ENCODE data around the gene FLT1. TPM values are rescaled to one million over a fixed set of nuclear protein-coding genes. Genes with fewer than 3 reads are reported as not detected.

FLT1 gene
- total RNA-seq, 1 donor from 2014 or later: 0.47 TPM

GRCh38 chr13:28267497-28267896 is 227.4 kb downstream of the FLT1 start:
- H3K27me3 Mint-ChIP-seq (ENCODE audit: insufficient read depth, low read depth): peaks cover 2% of the 10 kb centered on the region
- H3K27ac Mint-ChIP-seq: no peak overlapping the region
- H3K27me3 ChIP-seq: no peaks in the 10 kb centered on the region
- no peak overlapping the region for H3K4me3 Mint-ChIP-seq
- no peaks in the 10 kb centered on the region for H3K4me1 ChIP-seq
- H3K4me1 Mint-ChIP-seq: no peaks in the 10 kb centered on the region
- no peak overlapping the region for H3K4me3 ChIP-seq
- DNase-seq (ENCODE audit: low spot score): no peak
- TF ChIP-seq CTCF (IDR thresholded peaks at IDR 0.05): no peak
- no peak for TF ChIP-seq EZH2 (IDR thresholded peaks at IDR 0.05)
- no peak for TF ChIP-seq EZH2phosphoT487 (IDR thresholded peaks at IDR 0.05)
- H3K79me2 ChIP-seq (ENCODE audit: low read depth): no peaks in the 10 kb centered on the region
- H3K4me2 ChIP-seq: no peak overlapping the region
- H3K36me3 ChIP-seq: peaks cover 17% of the 10 kb centered on the region
- no peaks in the 10 kb centered on the region for H3F3A ChIP-seq (ENCODE audit: low read depth)
- no peak overlapping the region for H2AFZ ChIP-seq (replicated peaks)
- no peak overlapping the region for H3K27ac ChIP-seq
- no peak overlapping the region for H3K9ac ChIP-seq
- peaks cover 18% of the 10 kb centered on the region for H3K36me3 Mint-ChIP-seq
- no peaks in the 10 kb centered on the region for H4K20me1 ChIP-seq (ENCODE audit: low read depth)
- H3K9me3 Mint-ChIP-seq: no peaks in the 10 kb centered on the region
- H3K9me3 ChIP-seq (ENCODE audit: low read depth): no peaks in the 10 kb centered on the region

DNA sequence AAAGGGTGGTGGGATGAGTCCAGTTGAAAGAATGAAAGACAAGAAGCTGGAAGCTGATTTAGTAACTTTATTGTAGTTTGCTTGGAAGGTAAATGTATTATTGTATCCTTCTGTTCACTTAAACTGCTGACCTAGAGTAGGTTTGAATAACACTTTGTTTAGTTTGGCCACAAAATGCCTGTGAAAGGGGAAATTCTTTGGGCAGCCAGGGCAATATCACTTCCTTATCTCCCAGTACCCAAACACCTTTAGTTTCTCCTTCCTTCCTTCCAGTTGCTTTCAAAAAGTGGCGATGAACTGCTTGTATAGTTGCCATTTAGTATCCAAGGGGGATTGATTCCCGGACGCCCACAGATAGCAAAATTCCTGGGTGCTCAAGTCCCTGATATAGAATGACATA is 236.5 kb downstream of the FLT1 start:
- H3K4me3 ChIP-seq: no peak overlapping the region
- H3K27me3 Mint-ChIP-seq (ENCODE audit: insufficient read depth, low read depth): no peaks in the 10 kb centered on the region
- H3K27me3 ChIP-seq: no peaks in the 10 kb centered on the region
- peaks cover 7% of the 10 kb centered on the region for H3F3A ChIP-seq (ENCODE audit: low read depth)
- no peak overlapping the region for H3K27ac Mint-ChIP-seq
- peaks cover 27% of the 10 kb centered on the region for H3K36me3 Mint-ChIP-seq
- H3K36me3 ChIP-seq: peaks cover 35% of the 10 kb centered on the region
- no peaks in the 10 kb centered on the region for H3K9me3 Mint-ChIP-seq
- peaks cover 10% of the 10 kb centered on the region for H3K79me2 ChIP-seq (ENCODE audit: low read depth)
- H3K27ac ChIP-seq: peak overlapping the region; percentile 50
- H3K4me2 ChIP-seq: no peak overlapping the region
- H3K4me3 Mint-ChIP-seq: no peak overlapping the region
- no peak overlapping the region for H2AFZ ChIP-seq (replicated peaks)
- H3K4me1 Mint-ChIP-seq: no peaks in the 10 kb centered on the region
- TF ChIP-seq EZH2phosphoT487 (IDR thresholded peaks at IDR 0.05) (no peak), EZH2 (IDR thresholded peaks at IDR 0.05) (no peak), CTCF (IDR thresholded peaks at IDR 0.05) (no peak)
- DNase-seq (ENCODE audit: low spot score): no peak
- peaks cover 11% of the 10 kb centered on the region for H3K4me1 ChIP-seq
- H3K9me3 ChIP-seq (ENCODE audit: low read depth): no peaks in the 10 kb centered on the region
- H4K20me1 ChIP-seq (ENCODE audit: low read depth): peaks cover 6% of the 10 kb centered on the region
- H3K9ac ChIP-seq: no peak overlapping the region

DNA sequence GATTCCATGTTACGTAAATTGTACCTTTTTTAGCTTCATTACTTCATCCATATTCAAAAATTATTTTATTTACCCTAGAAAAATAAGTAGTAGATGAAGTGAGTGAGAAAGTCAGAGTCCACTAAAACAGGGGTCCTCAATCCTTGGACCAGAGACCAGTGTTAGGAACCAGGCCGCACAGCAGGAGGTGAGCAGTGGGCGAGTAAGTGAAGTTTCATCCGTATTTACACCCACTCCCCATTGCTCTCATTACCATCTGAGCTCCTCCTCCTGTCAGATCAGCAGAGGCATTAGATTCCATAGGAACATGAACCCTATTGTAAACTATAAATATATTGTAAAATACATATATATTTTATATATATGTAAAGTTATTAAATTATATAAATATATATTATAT is 237.6 kb downstream of the FLT1 start:
- no peaks in the 10 kb centered on the region for H3K9me3 Mint-ChIP-seq
- no peak for DNase-seq (ENCODE audit: low spot score)
- no peak overlapping the region for H3K4me3 Mint-ChIP-seq
- peaks cover 10% of the 10 kb centered on the region for H3K79me2 ChIP-seq (ENCODE audit: low read depth)
- no peak overlapping the region for H3K4me2 ChIP-seq
- H3K27ac Mint-ChIP-seq: no peak overlapping the region
- no peak overlapping the region for H3K4me3 ChIP-seq
- H3K36me3 Mint-ChIP-seq: peaks cover 23% of the 10 kb centered on the region
- no peaks in the 10 kb centered on the region for H3K9me3 ChIP-seq (ENCODE audit: low read depth)
- peaks cover 7% of the 10 kb centered on the region for H3F3A ChIP-seq (ENCODE audit: low read depth)
- no peaks in the 10 kb centered on the region for H3K27me3 ChIP-seq
- peaks cover 25% of the 10 kb centered on the region for H3K36me3 ChIP-seq
- no peak overlapping the region for H2AFZ ChIP-seq (replicated peaks)
- H3K27me3 Mint-ChIP-seq (ENCODE audit: insufficient read depth, low read depth): no peaks in the 10 kb centered on the region
- peaks cover 11% of the 10 kb centered on the region for H3K4me1 ChIP-seq
- TF ChIP-seq CTCF (IDR thresholded peaks at IDR 0.05) (no peak), EZH2 (IDR thresholded peaks at IDR 0.05) (no peak), EZH2phosphoT487 (IDR thresholded peaks at IDR 0.05) (no peak)
- no peak overlapping the region for H3K27ac ChIP-seq
- no peaks in the 10 kb centered on the region for H3K4me1 Mint-ChIP-seq
- H3K9ac ChIP-seq: no peak overlapping the region
- peaks cover 6% of the 10 kb centered on the region for H4K20me1 ChIP-seq (ENCODE audit: low read depth)

Data from neural progenitor cell (in vitro differentiated cells).